Measurements from ENCODE around the gene MYH6.

- TF ChIP-seq CTCF (IDR thresholded peaks at IDR 0.05) (no peak), POLR2A (IDR thresholded peaks at IDR 0.05) (no peak), POLR2AphosphoS5 (IDR thresholded peaks at IDR 0.05; ENCODE audit: insufficient read depth in 1 of 2, low read depth in 1 of 2) (no peak)
Measured at GRCh38 chr14:23403139-23403438, 5.0 kb downstream of the MYH6 start.
